Activated T-cell treated with anti-CD3 and anti-CD28 coated beads, Interleukin-2, amount 50 U/mL, for 72 hours (primary cell): ENCODE data around the gene MOCOS. TPM values are rescaled to one million over a fixed set of nuclear protein-coding genes. Genes with fewer than 3 reads are reported as not detected.
A peak's percentile ranks its signal among the peaks of the same experiment; 100 is the strongest.

Source experiments
- ATAC-seq, 2 donors: fragments of 150-1000 bp; cut with Tn5 transposase; replicated peaks in 1 of 2; 2 replicates each; pipeline ENCODE4 v1.10.0; 2021; ENCODE audit warnings: moderate library complexity in 2 of 2, mild to moderate bottlenecking in 1 of 2
- DNase-seq, 2 donors: peaks; one replicate each; pipeline ENCODE4 v3.0.0; 2021 to 2022; ENCODE audit warnings: mixed read lengths in 1 of 2
- H3K27ac Mint-ChIP-seq: one replicate; pipeline ENCODE4 v1.8.0; 2022; ENCODE audit warnings: mild to moderate bottlenecking, moderate library complexity, mixed read lengths
- H3K27me3 Mint-ChIP-seq: one replicate; pipeline ENCODE4 v1.8.0; 2022; ENCODE audit warnings: low read depth, mixed read lengths
- H3K36me3 Mint-ChIP-seq, 2 donors: one replicate each; pipeline ENCODE4 v1.8.0; 2022; ENCODE audit warnings: mixed read lengths in 2 of 2, mild to moderate bottlenecking in 1 of 2; ENCODE audit not compliant: insufficient read depth in 2 of 2
- H3K4me1 Mint-ChIP-seq: one replicate; pipeline ENCODE4 v1.8.0; 2022; ENCODE audit warnings: low read depth, mixed read lengths
- H3K4me3 Mint-ChIP-seq, 2 donors: one replicate each; pipeline ENCODE4 v1.8.0; 2022; ENCODE audit warnings: mild to moderate bottlenecking in 2 of 2, mixed read lengths in 2 of 2, moderate library complexity in 2 of 2
- H3K9me3 Mint-ChIP-seq, 2 donors: one replicate each; pipeline ENCODE4 v1.8.0; 2022; ENCODE audit warnings: mixed read lengths in 2 of 2
- total RNA-seq, 2 donors: library from RNA; stranded (reverse); gene quantifications; one replicate each; pipeline ENCODE4 v1.2.3, GENCODE V29; 2022

MOCOS gene
- total RNA-seq, 2 donors from 2014 or later: 0.22 to 1.2 TPM

DNA sequence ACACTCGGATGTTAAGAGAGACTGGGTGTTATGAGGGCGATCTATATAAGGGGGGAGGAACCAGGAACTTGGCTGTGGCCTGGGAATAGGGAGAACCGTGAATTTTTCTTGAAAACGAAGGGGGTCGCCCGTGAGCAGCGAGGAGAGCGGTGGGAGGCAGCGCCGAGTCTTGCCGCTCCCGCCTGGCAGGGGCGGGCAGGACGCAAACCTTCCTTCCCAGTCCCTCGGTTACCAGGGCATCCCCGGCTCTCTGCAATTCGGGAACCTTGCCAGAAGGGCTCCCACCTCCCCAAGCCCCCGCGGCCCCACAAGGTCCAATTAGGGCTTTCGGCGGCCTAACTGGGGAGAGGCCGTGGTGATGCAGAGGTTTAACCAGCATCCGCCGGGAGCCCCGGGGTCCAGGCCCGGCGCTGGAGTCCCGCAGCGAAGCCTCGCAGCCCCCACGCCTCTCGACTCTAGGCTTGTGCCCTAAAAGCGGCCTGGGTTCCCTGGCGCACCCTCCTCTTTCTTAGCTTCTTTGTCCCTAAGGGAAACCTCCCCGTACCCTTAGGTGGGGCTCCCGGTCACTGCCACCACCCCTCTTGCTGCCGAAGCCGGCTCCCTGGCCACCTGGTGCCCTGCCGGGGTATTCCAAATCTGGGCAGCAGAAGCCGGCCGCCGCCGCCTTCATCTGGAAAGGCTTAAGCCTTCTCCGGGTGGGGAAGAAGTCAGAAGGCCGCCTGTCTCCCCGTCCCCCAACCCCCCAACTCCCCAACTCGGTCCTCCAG, 109.5 kb downstream of the MOCOS start:
- peak; percentile 27 to 38 for ATAC-seq
- H3K27ac Mint-ChIP-seq: no peak overlapping the region
- H3K36me3 Mint-ChIP-seq: no peaks in the 10 kb centered on the region
- DNase-seq: peak; percentile 5 to 10
- no peaks in the 10 kb centered on the region for H3K4me1 Mint-ChIP-seq
- peak overlapping the region in 1 of 2 donors; percentile 60 for H3K4me3 Mint-ChIP-seq
- peaks cover 32% of the 10 kb centered on the region for H3K27me3 Mint-ChIP-seq
- no peaks in the 10 kb centered on the region for H3K9me3 Mint-ChIP-seq

DNA sequence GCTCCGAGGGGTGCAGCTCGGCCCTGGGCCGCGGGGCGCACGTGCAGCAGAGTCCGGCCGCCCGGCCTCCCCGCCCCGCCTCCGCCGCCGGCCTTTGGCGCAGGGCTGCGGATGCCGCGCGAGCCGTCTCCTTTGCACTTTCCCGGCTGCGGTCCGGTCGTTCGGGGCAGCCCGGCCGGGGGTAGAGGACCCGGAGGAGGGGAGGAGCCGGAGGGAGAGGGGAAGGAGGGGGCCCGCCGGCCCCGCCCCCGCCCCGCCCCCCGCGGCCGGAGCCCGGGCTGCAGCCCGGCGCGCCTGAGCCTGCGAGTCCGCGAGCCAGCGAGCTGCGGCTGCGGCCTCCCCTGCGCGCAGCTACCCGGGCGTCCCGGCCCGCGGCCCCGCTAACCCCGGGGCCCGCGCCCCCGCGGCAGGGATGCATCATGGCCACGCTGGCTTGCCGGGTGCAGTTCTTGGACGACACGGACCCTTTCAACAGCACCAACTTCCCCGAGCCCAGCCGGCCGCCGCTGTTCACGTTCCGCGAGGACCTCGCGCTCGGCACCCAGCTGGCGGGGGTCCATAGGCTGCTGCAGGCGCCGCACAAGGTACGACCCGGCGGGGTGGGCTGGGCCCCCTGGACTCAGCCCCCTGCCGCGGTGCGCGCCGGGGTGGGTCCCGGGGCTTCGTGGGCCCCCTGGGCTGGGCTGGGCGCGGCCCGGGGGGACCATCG, 110.3 kb downstream of the MOCOS start, which contains the start of gene FHOD3:
Gene FHOD3, plus strand, starts transcription at position 297 of the 709 bp plus-strand sequence. Its CDS starts 123 bp downstream, at position 420.
- Mint-ChIP-seq H3K27me3 (peaks cover 34% of the 10 kb centered on the region), H3K9me3 (no peaks in the 10 kb centered on the region), H3K4me1 (no peaks in the 10 kb centered on the region), H3K4me3 (peak within 1 kb of the TSS; percentile 35 to 60), H3K36me3 (no peaks in the 10 kb centered on the region), H3K27ac (no peak within 1 kb of the TSS)
- DNase-seq (peak; percentile 14 to 23), ATAC-seq (peak; percentile 62 to 66)

DNA sequence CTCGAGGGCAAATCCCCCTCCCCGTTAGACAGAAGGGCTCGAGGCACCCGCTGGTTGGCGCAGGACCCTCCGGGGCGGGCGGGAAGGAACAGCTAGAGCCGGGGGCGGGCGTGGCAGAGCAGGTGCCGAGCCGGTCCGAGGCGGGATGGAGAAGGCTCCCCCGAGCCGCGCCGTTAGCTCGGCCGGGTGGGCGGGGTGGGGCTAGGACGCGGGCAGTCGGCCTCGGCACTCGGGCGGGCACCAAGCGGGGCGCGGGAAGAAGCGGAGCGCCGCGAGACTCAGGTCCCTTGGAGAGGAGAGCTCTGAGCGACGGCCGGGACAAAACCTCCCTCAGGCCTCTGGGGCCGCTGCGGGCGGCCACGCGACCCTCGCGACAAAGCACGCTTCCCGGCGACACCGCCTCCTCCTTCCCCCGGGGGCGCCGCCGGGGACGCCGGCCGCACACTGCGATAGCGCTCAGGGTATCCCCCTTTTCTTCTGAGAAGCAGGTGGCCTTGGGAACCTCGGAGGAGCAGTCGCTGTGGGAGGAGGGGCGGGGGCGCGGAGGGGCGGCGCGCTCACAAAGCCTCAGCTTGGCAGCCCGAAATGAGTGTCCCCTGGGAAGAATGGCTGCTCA, 110.9 kb downstream of the MOCOS start:
- Mint-ChIP-seq H3K4me3 (no peak overlapping the region), H3K27me3 (peaks cover 41% of the 10 kb centered on the region), H3K9me3 (no peaks in the 10 kb centered on the region), H3K4me1 (no peaks in the 10 kb centered on the region), H3K27ac (no peak overlapping the region), H3K36me3 (no peaks in the 10 kb centered on the region)
- peak; percentile 14 to 39 for ATAC-seq
- peak in 1 of 2 donors; percentile 6 for DNase-seq

DNA sequence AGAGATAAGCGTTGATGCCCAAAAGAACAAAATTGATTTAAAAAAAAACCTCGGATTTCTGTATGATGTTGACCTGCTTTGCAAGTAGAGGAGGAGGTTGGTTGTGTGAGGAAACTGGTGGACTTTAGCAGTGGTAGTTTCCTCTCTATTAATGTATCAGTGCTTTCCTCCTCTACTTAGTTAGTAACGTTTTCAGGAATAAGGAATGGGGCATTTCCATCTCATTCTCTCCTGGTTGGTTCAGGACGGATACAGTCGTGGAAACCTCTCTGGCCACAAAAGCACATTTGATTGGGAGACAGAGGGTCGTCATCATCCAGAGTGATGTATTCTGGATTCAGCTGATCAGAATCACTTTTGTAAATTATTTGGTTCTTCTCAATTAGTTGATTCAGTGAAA, 111.7 kb downstream of the MOCOS start:
- Mint-ChIP-seq H3K4me3 (peak overlapping the region; percentile 19 to 31), H3K27me3 (peaks cover 48% of the 10 kb centered on the region), H3K9me3 (no peaks in the 10 kb centered on the region), H3K27ac (no peak overlapping the region), H3K4me1 (no peaks in the 10 kb centered on the region), H3K36me3 (no peaks in the 10 kb centered on the region)
- ATAC-seq: no peak
- no peak for DNase-seq

DNA sequence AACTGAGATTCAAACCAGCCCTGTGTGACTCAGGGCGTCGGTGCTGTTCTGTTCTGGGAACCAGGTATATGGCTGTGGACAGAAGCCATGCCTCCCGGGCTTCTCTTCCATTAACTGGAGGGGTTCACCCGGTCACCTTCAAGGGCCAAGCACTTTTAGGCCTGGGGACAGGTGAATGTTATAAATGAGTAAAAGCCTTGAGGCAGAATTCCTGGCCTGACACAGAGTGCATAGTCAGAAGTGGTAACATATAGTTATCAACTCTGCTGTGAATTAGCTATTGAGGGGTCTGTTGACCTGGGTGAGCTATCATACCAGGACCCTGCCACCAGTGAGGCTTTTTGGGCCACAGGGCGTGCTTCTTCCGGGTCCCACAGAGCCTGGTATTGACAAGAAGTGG, 112.9 kb downstream of the MOCOS start:
- DNase-seq (no peak), ATAC-seq (no peak)
- H3K27ac Mint-ChIP-seq: no peak overlapping the region
- H3K4me3 Mint-ChIP-seq: no peak overlapping the region
- H3K36me3 Mint-ChIP-seq: no peaks in the 10 kb centered on the region
- H3K9me3 Mint-ChIP-seq: no peaks in the 10 kb centered on the region
- peaks cover 57% of the 10 kb centered on the region for H3K27me3 Mint-ChIP-seq
- no peaks in the 10 kb centered on the region for H3K4me1 Mint-ChIP-seq

- DNase-seq (no peak), ATAC-seq (no peak)
- H3K27me3 Mint-ChIP-seq: peaks cover 72% of the 10 kb centered on the region
- no peak overlapping the region for H3K4me3 Mint-ChIP-seq
- H3K27ac Mint-ChIP-seq: no peak overlapping the region
- no peaks in the 10 kb centered on the region for H3K4me1 Mint-ChIP-seq
- H3K9me3 Mint-ChIP-seq: no peaks in the 10 kb centered on the region
- no peaks in the 10 kb centered on the region for H3K36me3 Mint-ChIP-seq
These were observed 114.6 kb downstream of the MOCOS start for GRCh38 chr18:36301884-36302283.

DNA sequence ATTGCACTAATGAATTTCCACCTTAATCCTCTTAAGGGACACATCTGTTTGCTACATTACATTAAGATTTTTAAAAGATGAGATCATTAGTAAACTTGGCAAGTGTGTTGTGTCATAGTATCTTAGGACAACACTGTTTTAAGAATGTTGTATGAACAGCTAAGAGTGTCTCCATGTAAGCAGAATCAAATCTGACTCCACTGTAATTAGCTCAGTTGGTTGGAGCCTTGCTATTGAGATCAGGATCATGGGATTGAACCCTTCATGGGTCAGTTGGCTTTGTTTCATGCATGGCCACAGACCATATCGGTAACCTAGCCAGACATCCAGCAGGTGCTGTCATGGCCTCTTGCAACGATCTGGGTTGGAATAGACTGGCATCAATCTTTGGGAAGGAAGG, 115.4 kb downstream of the MOCOS start:
- DNase-seq: no peak
- no peak for ATAC-seq
- Mint-ChIP-seq H3K4me3 (no peak overlapping the region), H3K4me1 (no peaks in the 10 kb centered on the region), H3K9me3 (no peaks in the 10 kb centered on the region), H3K36me3 (no peaks in the 10 kb centered on the region), H3K27ac (no peak overlapping the region), H3K27me3 (peaks cover 78% of the 10 kb centered on the region)

GRCh38 chr18:36303211-36303844, 116.0 kb downstream of the MOCOS start:
- Mint-ChIP-seq H3K9me3 (no peaks in the 10 kb centered on the region), H3K27me3 (peaks cover 83% of the 10 kb centered on the region)
- no peak for ATAC-seq

DNA sequence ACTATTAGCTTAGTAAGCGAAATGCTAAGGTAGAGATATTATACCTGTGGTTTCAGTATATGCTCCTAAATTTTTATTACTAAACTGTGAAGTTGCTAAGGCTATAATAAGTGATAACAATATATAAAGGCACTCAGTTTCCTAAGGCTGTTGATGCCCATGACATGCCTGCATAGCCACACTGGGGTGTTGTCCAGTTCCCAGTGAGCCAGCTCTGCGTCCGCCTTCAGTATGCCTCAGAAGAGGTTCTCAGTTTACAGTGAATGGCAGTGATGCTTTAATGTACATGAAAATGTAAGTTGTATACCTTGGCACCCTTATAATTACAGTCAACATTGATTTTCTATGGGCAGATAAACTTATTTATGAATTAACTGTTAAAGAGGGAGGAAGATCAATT, 117.4 kb downstream of the MOCOS start:
- no peaks in the 10 kb centered on the region for H3K9me3 Mint-ChIP-seq
- no peak for ATAC-seq
- H3K4me1 Mint-ChIP-seq: no peaks in the 10 kb centered on the region
- H3K27ac Mint-ChIP-seq: no peak overlapping the region
- DNase-seq: no peak
- H3K4me3 Mint-ChIP-seq: no peak overlapping the region
- H3K27me3 Mint-ChIP-seq: peaks cover 83% of the 10 kb centered on the region
- no peaks in the 10 kb centered on the region for H3K36me3 Mint-ChIP-seq

More at GRCh38 chr18:36303211-36303844, 116.0 kb downstream of the MOCOS start:
- Mint-ChIP-seq H3K4me3 (no peak overlapping the region), H3K36me3 (no peaks in the 10 kb centered on the region), H3K4me1 (no peaks in the 10 kb centered on the region), H3K27ac (no peak overlapping the region)
- DNase-seq: no peak

DNA sequence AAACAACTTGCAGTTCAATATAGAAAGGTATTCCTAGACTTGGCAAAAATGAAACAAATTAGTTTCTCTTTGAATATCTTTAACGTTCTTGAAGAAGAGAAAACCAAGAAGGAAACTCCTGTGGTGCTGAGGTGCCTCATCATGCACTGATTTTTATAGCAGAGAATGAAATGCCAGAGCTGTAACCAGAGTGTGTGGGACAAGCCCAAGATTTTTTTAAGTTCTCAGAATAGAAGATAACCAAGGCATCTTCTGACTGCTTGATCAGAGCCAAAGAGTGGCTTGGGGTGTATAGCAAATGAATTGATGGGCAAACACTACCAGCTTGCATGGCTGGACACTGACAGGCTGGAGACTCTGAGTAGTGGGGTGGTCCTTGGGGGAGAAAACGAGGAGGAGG, 118.1 kb downstream of the MOCOS start:
- Mint-ChIP-seq H3K27ac (no peak overlapping the region), H3K36me3 (no peaks in the 10 kb centered on the region), H3K9me3 (no peaks in the 10 kb centered on the region), H3K4me1 (no peaks in the 10 kb centered on the region), H3K4me3 (no peak overlapping the region), H3K27me3 (peaks cover 77% of the 10 kb centered on the region)
- DNase-seq: no peak
- ATAC-seq: peak in 1 of 2 donors; percentile 30

GRCh38 chr18:36307513-36307912, 120.2 kb downstream of the MOCOS start:
- DNase-seq (no peak), ATAC-seq (no peak)
- Mint-ChIP-seq H3K4me3 (no peak overlapping the region), H3K36me3 (no peaks in the 10 kb centered on the region), H3K4me1 (no peaks in the 10 kb centered on the region), H3K27me3 (peaks cover 71% of the 10 kb centered on the region), H3K27ac (no peak overlapping the region), H3K9me3 (no peaks in the 10 kb centered on the region)

- H3K27me3 Mint-ChIP-seq: peaks cover 58% of the 10 kb centered on the region
These were observed 121.6 kb downstream of the MOCOS start for GRCh38 chr18:36308711-36309435.

More at GRCh38 chr18:36308711-36309435, 121.6 kb downstream of the MOCOS start:
- ATAC-seq (no peak), DNase-seq (no peak)
- Mint-ChIP-seq H3K4me1 (no peaks in the 10 kb centered on the region), H3K9me3 (no peaks in the 10 kb centered on the region), H3K27ac (no peak overlapping the region), H3K36me3 (no peaks in the 10 kb centered on the region), H3K4me3 (no peak overlapping the region)
